Epithelial cell of proximal tubule (primary cell): ENCODE data around the gene RDM1. TPM values are rescaled to one million over a fixed set of nuclear protein-coding genes. Genes with fewer than 3 reads are reported as not detected.

Source experiments
- DNase-seq: peaks from one replicate; pipeline ENCODE4 v3.0.0-alpha.2; 2011; ENCODE audit warnings: low read depth
- H3K4me3 ChIP-seq: 2 replicates; pipeline ENCODE4 v1.5.1; 2011; ENCODE audit warnings: low read depth, mild to moderate bottlenecking, low read length
- total RNA-seq: library from RNA; depleted of rRNA; stranded (reverse); fragments of >200 nt; gene quantifications from 2 replicates; pipeline ENCODE4 v1.2.3, GENCODE V29; 2015
- TF ChIP-seq, protein P1 (sequence below): conservative IDR thresholded peaks from 2 replicates; pipeline ENCODE4 v1.5.1; 2012; ENCODE audit warnings: low read depth, mild to moderate bottlenecking, low read length

RDM1 gene
- total RNA-seq, 1 donor from 2014 or later: 4.0 TPM

DNA sequence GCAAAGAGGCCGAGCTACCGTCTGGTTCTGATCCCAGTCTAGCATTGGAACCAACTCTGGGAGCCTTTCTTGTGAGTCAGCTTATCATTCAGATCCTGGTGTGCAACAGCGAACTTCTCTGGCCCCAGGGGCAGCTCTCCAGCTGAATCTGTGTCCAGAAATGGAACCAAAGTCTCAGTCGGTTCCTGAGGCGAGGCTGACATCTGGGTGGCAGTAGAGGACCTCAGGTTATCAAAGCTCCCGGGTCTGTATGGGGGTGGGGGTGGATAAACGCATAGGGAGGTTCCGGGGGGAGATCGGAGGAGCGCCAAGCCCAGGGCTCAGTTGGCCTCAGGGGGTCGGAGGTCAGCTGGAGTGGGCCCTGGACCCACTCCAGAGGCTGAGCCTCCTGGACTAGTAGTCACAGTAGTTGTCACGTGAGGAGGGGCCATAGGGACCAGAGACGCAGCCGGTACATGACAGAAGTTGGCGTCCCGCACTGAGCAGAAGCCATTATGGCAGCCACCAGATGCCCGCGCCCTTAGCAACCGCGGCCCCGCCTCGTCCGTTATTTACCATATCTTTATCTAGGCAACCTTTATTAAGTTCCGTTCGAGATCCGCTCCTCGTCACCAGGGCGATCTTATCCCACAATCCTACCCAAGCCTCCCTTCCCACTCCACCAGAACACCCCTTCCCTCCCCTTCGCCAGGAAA, 12.9 kb downstream of the RDM1 start:
- no peak overlapping the region for H3K4me3 ChIP-seq
- TF ChIP-seq, protein P1, sequence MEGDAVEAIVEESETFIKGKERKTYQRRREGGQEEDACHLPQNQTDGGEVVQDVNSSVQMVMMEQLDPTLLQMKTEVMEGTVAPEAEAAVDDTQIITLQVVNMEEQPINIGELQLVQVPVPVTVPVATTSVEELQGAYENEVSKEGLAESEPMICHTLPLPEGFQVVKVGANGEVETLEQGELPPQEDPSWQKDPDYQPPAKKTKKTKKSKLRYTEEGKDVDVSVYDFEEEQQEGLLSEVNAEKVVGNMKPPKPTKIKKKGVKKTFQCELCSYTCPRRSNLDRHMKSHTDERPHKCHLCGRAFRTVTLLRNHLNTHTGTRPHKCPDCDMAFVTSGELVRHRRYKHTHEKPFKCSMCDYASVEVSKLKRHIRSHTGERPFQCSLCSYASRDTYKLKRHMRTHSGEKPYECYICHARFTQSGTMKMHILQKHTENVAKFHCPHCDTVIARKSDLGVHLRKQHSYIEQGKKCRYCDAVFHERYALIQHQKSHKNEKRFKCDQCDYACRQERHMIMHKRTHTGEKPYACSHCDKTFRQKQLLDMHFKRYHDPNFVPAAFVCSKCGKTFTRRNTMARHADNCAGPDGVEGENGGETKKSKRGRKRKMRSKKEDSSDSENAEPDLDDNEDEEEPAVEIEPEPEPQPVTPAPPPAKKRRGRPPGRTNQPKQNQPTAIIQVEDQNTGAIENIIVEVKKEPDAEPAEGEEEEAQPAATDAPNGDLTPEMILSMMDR: no peak
- DNase-seq: no peak

DNA sequence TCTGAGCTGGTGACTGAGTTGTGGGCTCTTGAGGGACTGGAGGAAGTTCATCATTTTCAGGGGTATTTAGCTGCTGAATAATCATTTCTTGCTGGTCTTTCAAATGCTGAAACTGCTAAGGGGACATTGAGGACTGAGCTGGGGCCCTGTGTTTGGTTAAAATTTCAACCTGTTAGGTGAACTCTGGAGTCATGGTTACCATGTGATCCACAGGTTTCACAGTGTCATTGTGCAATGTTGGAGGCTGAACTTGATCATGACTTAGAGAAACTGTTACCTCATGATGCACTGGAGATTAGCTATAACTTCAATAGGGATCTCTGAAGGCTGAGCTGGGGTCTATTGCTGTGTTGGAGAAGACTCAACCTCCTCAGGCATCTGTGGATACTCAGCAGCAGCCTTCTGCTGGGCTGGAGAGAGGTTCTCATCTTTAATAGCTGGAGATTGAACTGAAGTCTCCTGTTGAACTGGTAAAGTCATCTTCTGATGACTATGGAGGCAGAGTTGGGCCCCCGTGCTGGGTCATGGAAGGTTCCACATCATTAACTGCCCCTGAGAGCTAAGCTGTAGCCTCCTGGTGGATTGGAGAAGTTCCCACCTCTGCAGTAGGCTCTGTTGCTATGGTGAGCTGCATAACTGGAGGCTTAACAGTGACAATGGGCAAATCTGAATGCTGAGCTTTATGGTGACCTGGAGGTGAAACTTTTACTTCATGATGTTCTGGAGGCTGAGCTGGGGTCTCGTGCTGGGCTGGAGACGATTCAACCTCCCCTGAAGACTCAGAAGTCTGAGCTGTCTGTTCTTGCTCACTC, 15.2 kb downstream of the RDM1 start:
- TF ChIP-seq, protein P1: no peak
- H3K4me3 ChIP-seq: no peak overlapping the region
- DNase-seq: no peak

DNA sequence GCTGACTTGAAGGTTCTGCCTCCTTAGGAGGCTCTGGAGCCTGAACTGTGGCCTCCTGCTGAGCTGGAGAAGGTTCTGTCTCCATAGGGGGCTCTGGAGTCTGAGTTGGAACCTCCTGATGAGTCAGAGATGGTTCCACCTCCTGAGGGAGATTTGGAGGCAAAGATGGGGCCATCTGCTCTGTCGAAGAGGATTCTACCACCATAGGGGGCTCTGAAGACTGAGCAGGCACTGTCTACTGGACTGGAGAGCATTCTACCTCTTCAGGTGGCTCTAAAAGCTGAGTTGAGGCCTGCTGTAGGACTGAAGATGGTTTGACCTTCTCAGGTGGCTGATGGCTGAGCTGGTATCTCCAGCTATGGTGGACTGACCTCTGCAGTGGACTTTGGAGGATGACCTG, 16.2 kb downstream of the RDM1 start:
- no peak for DNase-seq
- H3K4me3 ChIP-seq: no peak overlapping the region
- TF ChIP-seq, protein P1: no peak

DNA sequence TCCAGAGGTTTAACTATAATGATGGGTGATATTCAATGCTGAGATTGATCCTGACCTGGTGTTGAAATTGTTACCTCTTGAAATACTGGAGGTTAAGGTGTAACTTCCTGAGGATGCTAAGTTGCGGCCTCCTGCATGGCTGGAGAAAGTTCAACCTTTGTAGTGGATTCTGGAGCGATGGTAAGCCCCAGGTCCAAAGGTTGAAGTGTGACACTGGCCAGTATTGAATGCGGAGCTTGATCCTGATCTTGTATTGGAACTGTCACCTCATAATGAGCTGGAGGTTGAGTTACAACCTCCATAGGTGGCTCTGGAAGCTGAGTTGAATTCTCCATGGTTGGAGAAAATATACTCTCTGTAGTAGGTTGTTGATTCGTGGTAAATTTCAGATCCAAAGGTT, 17.0 kb downstream of the RDM1 start:
- no peak for DNase-seq
- TF ChIP-seq, protein P1: no peak
- H3K4me3 ChIP-seq: no peak overlapping the region

DNA sequence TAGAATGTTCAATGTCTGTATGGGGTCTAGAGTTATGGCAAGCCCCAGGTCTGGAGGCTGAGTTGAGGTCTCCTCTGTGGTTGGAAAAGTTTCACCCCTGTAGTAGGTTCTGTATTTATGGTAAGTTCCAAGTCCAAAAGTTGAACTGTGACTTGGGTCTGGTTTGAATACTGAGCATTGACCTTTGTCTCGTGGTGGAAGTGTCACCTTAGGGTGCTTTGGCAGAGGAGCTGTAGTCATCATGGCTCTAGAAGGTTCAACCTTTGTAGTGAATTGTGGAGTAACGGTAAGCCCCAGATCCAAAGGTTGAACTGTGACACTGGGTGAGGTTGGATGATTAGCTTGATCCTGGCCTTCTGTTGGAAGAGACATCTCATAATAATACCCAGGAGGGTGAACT, 17.6 kb downstream of the RDM1 start:
- H3K4me3 ChIP-seq: no peak overlapping the region
- TF ChIP-seq, protein P1: no peak
- no peak for DNase-seq

DNA sequence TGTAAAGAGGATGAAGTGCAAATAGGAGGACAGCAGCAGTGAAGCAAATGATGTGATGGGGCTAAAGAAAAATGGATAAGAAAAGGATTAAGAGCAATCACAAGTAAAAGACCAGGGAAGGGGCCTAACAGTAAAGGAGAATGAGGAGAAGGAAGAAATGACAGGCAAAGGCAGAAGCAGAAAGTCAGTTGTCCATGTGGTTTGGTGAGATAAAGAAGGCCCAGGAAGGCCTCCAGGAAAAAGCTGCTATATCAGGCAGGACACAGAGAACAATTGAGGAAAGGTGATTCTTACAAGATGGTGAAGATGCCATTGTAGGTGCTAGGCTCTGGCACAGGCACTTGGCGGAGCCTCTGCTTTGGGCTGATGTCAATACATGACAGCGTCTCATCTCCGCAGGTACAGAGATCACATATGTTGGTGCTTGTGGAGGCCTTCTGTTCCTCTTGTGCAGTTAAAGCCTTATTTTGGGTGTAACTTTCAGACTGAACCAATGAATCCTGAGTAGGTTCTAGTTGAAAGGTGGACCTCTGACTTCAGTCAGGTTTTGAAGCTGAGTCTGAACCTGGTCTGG, 18.1 kb downstream of the RDM1 start:
- DNase-seq: no peak
- TF ChIP-seq, protein P1: no peak
- H3K4me3 ChIP-seq: no peak overlapping the region
